Uterus (tissue), 4 donors: ENCODE data around the gene NCBP3. TPM values are rescaled to one million over a fixed set of nuclear protein-coding genes. Genes with fewer than 3 reads are reported as not detected.

ENCODE experiments used
- DNase-seq, 2 donors: peaks; one replicate each; pipeline ENCODE4 v3.0.0-alpha.2; 2019 to 2020
- H3K27ac ChIP-seq, 2 donors: fragments of 200-600 bp; sonication (generic); 1 replicate in 1 of 2; 2 replicates in 1 of 2; pipeline ENCODE4 v1.5.1; 2016 to 2018
- H3K27me3 ChIP-seq, 2 donors: fragments of 200-600 bp; sonication (generic); one replicate each; pipeline ENCODE4 v1.5.1; 2018 to 2019; ENCODE audit warnings: control low read depth in 1 of 2
- H3K36me3 ChIP-seq, 2 donors: fragments of 200-600 bp; sonication (generic); one replicate each; pipeline ENCODE4 v1.5.1; 2019; ENCODE audit warnings: control low read depth in 1 of 2
- H3K4me1 ChIP-seq, 2 donors: fragments of 200-600 bp; sonication (generic); one replicate each; pipeline ENCODE4 v1.5.1; 2018 to 2019; ENCODE audit warnings: control low read depth in 1 of 2
- H3K4me3 ChIP-seq, 2 donors: fragments of 200-600 bp; sonication (generic); 1 replicate in 1 of 2; 2 replicates in 1 of 2; pipeline ENCODE4 v1.5.1; 2018 to 2019; ENCODE audit warnings: mild to moderate bottlenecking in 1 of 2
- H3K9me3 ChIP-seq, 2 donors: fragments of 200-600 bp; sonication (generic); one replicate each; pipeline ENCODE4 v1.5.1; 2019; ENCODE audit warnings: control low read depth in 1 of 2
- POLR2A ChIP-seq, 2 donors: fragments of 450-650 bp; IDR thresholded peaks; one replicate each; pipeline ENCODE4 v1.6.1; 2016; ENCODE audit warnings: antibody characterized with exemption in 2 of 2, mild to moderate bottlenecking in 1 of 2, moderate library complexity in 1 of 2
- intact Hi-C: fragments of 100-400 bp; cut with DNase I; formaldehyde crosslinking; loops from one replicate; pipeline ENCODE4 v1.15.1; 2023; ENCODE audit warnings: low total_unique reads
- total RNA-seq, 4 donors: library from RNA; depleted of rRNA in 3 of 4; stranded (reverse); fragments of >200 nt in 3 of 4; gene quantifications; one replicate each; pipeline versions ENCODE4 v1.1.0 to v1.2.4, GENCODE V29; 2014 to 2023
- TF ChIP-seq, protein P1 (sequence below), 4 experiments: fragments of 200-600 bp in 2 of 4; fragments of 450-650 bp in 2 of 4; sonication (generic) in 2 of 4; IDR thresholded peaks; one replicate each; pipeline ENCODE4 v1.5.1; 2016 to 2019; ENCODE audit warnings: antibody characterized with exemption in 4 of 4, mild to moderate bottlenecking in 2 of 4, moderate library complexity in 1 of 4
- donor health status: DM: yes; HTN: yes; CAD: no.

The NCBP3 gene
- total RNA-seq, 4 donors from 2014 or later = 16.5 to 46.7 (median 30.1) TPM

- Histone ChIP-seq H3K9me3 (no peaks in the 10 kb centered on the region), H3K27me3 (no peaks in the 10 kb centered on the region), H3K4me1 (no peaks in the 10 kb centered on the region), H3K4me3 (no peak overlapping the region), H3K36me3 (no peaks in the 10 kb centered on the region), H3K27ac (peak overlapping the region; percentile 76 to 82)
- peak; percentile 80 to 82 for DNase-seq
- TF ChIP-seq POLR2A (IDR thresholded peaks at IDR 0.05) = no peak
- TF ChIP-seq, protein P1, sequence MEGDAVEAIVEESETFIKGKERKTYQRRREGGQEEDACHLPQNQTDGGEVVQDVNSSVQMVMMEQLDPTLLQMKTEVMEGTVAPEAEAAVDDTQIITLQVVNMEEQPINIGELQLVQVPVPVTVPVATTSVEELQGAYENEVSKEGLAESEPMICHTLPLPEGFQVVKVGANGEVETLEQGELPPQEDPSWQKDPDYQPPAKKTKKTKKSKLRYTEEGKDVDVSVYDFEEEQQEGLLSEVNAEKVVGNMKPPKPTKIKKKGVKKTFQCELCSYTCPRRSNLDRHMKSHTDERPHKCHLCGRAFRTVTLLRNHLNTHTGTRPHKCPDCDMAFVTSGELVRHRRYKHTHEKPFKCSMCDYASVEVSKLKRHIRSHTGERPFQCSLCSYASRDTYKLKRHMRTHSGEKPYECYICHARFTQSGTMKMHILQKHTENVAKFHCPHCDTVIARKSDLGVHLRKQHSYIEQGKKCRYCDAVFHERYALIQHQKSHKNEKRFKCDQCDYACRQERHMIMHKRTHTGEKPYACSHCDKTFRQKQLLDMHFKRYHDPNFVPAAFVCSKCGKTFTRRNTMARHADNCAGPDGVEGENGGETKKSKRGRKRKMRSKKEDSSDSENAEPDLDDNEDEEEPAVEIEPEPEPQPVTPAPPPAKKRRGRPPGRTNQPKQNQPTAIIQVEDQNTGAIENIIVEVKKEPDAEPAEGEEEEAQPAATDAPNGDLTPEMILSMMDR (IDR thresholded peaks at IDR 0.05) = no peak
- intact Hi-C loops = no loop called here
Observed at GRCh38 chr17:3802461-3803307, 43.4 kb downstream of the NCBP3 start.

DNA sequence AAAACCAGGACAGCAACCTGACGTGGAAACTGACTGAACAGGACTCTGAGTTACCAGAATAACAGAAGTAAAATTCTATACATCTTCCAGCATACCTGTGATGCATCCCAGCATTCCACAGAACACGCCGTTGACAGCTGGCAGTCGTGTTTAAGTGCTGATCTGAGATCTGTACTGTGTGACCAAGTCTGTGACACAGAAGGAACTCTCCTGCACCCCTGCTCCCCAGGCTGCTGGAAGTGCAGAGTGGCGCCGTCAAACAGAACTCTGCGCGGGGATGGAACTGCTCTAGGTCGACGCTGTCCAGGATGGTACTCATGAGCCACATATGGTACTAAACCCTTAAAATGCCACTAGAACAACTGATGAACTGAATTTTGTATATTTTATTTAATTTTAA lies 44.3 kb downstream of the NCBP3 start:
- H3K27ac ChIP-seq = peak overlapping the region; percentile 76 to 82
- no peak for DNase-seq
- TF ChIP-seq, protein P1 (IDR thresholded peaks at IDR 0.05) = no peak
- no peak for TF ChIP-seq POLR2A (IDR thresholded peaks at IDR 0.05)

DNA sequence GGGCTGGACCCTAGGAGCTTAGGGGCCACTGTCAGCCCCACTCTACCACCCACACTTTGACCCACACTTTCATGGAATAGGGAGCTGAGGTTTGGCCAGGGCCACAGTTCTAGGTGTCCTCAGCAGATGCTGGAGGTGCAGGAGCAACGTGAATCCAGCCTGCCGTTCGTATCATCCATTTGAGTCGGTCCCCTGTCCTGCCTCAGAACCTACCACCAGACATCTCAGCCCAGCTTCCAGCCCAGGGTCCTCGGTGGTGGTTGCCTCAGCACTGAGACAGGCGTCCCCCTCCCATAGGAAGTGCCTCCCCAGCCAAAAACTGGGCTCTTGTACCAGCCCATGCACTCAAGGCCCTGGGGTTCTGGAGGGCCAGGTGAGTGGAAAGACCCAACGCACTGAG lies 44.7 kb downstream of the NCBP3 start:
- Histone ChIP-seq H3K9me3 (no peaks in the 10 kb centered on the region), H3K4me1 (no peaks in the 10 kb centered on the region), H3K27ac (peak overlapping the region; percentile 76 to 82), H3K4me3 (no peak overlapping the region), H3K36me3 (no peaks in the 10 kb centered on the region), H3K27me3 (no peaks in the 10 kb centered on the region)
- no peak for TF ChIP-seq POLR2A (IDR thresholded peaks at IDR 0.05)
- TF ChIP-seq, protein P1 (IDR thresholded peaks at IDR 0.05) = no peak
- intact Hi-C loops = no loop called here
- DNase-seq = no peak

More for the DNA sequence above, 44.3 kb downstream of the NCBP3 start:
- Histone ChIP-seq H3K36me3 (no peaks in the 10 kb centered on the region), H3K4me3 (no peak overlapping the region), H3K27me3 (no peaks in the 10 kb centered on the region), H3K9me3 (no peaks in the 10 kb centered on the region), H3K4me1 (no peaks in the 10 kb centered on the region)
- intact Hi-C loops = no loop called here

DNA sequence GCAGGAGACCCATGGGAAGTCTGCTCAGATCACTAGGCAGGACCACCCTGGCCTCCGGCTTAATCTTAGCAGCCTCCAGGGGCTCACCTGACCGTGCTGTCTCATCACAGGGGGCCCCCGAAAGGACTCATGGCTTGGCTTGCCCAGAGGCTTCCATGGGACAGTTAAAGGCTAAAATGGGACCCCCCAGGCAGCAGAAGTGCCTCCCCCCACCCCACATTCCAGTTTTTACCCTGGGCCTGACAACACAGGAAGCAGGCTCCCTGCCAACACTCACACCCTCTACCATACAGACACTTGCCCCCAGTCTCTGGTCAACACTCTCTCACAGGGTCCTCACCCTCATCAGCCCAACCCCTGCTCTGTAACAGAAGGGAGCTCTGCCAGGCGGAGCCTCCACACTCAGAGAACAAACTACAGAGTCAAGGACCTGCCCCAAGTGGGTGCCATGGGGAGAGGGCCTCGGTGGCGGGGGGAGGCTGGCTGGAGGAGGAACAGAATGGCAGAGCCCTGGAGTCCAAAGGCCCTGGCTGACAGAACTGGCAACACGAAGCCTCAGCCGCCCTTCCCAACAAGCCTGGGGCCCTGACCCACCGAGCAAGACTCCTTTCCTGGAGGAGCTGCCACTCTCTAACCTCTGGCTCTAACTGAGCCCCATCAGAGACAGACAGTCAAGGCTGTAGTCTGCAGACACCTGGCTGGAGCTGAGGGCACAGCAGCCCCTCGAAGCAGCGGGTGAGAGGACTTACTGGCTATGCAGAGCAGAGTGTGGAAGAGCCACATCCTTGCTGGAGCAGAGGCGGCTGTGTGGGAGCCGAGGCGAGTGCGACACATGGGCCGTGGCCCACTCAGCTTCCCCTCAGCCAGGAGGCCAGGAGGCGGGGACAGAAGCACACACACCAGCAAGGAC lies 45.4 kb downstream of the NCBP3 start, which contains the start of gene ITGAE:
ITGAE (minus strand) TSS at position 827 of the 910 bp plus-strand sequence; CDS start at position 783, 44 bp downstream.
- no peaks in the 10 kb centered on the region for H3K9me3 ChIP-seq
- no peak within 1 kb of the TSS for H3K4me3 ChIP-seq
- DNase-seq = no peak
- H3K27ac ChIP-seq = peak within 1 kb of the TSS; percentile 76 to 82
- TF ChIP-seq, protein P1 (IDR thresholded peaks at IDR 0.05) = no peak
- TF ChIP-seq POLR2A (IDR thresholded peaks at IDR 0.05) = no peak
- H3K36me3 ChIP-seq = no peaks in the 10 kb centered on the region
- H3K27me3 ChIP-seq = no peaks in the 10 kb centered on the region
- intact Hi-C loops = no loop called here
- H3K4me1 ChIP-seq = no peaks in the 10 kb centered on the region
